OCI-M1 (cell line): ENCODE data around the gene VAPB.
"Not testable (repeated sequence)": the region's sequence is repeated elsewhere in the genome, so short reads cannot be mapped to it uniquely, and the experiment has no call there.

Source experiments
- DNase-seq: peaks from one replicate; lab custom pipeline; 2025; lab: John Stamatoyannopoulos, UW

The VAPB gene

GRCh38 chr20:58388882-58389323 is at the start of gene VAPB:
TSS of gene VAPB (plus strand) at chr20:58389229. CDS start at chr20:58389460, 231 bp downstream.
- DNase-seq, result peak; percentile 97

GRCh38 chr20:58339741-58340140 is 49.3 kb upstream of the VAPB start:
- no peak for DNase-seq

GRCh38 chr20:58340151-58340550 is 48.9 kb upstream of the VAPB start:
- no peak for DNase-seq

- DNase-seq, result no peak
Measured at GRCh38 chr20:58340853-58341252, 48.2 kb upstream of the VAPB start.

GRCh38 chr20:58342104-58342945 is 46.7 kb upstream of the VAPB start:
- no peak for DNase-seq

- no peak for DNase-seq
Measured at GRCh38 chr20:58344741-58345140, 44.3 kb upstream of the VAPB start.

- DNase-seq, result no peak
Measured at GRCh38 chr20:58349570-58349969, 39.5 kb upstream of the VAPB start.

- DNase-seq, result no peak
Measured at GRCh38 chr20:58352468-58352867, 36.6 kb upstream of the VAPB start.

- no peak for DNase-seq
Measured at GRCh38 chr20:58359441-58359840, 29.6 kb upstream of the VAPB start.

GRCh38 chr20:58360936-58361335 is 28.1 kb upstream of the VAPB start:
- DNase-seq, result no peak

GRCh38 chr20:58361481-58362205 is 27.4 kb upstream of the VAPB start:
- no peak for DNase-seq

GRCh38 chr20:58362206-58362516 is 26.9 kb upstream of the VAPB start:
- no peak for DNase-seq

- DNase-seq, result no peak
Measured at GRCh38 chr20:58362970-58363369, 26.1 kb upstream of the VAPB start.

- DNase-seq, result no peak
Measured at GRCh38 chr20:58366866-58367265, 22.2 kb upstream of the VAPB start.

- no peak for DNase-seq
Measured at GRCh38 chr20:58372806-58373205, 16.2 kb upstream of the VAPB start.

GRCh38 chr20:58373296-58373695 is 15.7 kb upstream of the VAPB start:
- not testable (repeated sequence) for DNase-seq

GRCh38 chr20:58374027-58374850 is 14.8 kb upstream of the VAPB start:
- peak; percentile 86 for DNase-seq

GRCh38 chr20:58374906-58375758 is 13.9 kb upstream of the VAPB start:
- DNase-seq, result no peak

- DNase-seq, result no peak
Measured at GRCh38 chr20:58375759-58376352, 13.2 kb upstream of the VAPB start.

GRCh38 chr20:58377017-58377416 is 12.0 kb upstream of the VAPB start:
- no peak for DNase-seq

- DNase-seq, result no peak
Measured at GRCh38 chr20:58377766-58378401, 11.1 kb upstream of the VAPB start.
